Measurements from ENCODE around the gene KCNQ5. TPM values are rescaled to one million over a fixed set of nuclear protein-coding genes. Genes with fewer than 3 reads are reported as not detected.

Gene KCNQ5
- total and polyA plus RNA-seq, 2 of the 8 experiments (the other 6 are each of a cell fraction or from before 2014, with no cell fraction given) = 0.83 to 1.2 TPM

DNA sequence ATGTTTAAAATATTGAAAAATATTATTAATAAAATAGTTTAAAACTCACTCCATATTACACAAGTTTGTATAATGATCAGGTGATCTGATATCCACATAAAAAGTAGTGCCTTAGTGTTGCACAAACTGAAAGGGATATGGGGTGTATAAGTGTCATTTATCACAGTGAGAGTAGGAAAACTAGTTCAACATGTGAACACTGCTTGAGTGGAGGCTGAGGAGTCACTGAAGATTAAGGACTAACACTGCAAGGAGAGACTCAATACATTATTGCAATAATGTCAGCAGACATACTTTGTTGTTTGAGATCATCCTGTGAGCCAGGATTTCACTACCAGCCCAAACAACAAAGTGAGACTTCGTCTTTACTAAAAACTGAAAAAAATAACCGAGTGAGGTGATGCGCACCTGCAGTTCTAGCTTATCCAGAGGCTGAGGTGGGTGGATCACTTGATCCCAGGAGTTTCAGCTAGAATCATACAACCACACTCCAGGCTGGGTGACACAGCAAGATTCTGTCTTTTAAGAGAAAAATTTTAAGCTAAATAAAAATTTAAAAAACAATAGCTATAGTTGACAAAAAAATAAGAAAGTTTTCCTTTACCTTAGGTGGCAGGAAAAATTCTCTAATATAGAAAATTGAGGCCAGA lies 605.9 kb downstream of the KCNQ5 start (continued):
- TF ChIP-seq CBX5 (IDR thresholded peaks at IDR 0.05; ENCODE audit: low read depth, low read length) (no peak), SUZ12 (IDR thresholded peaks at IDR 0.05; ENCODE audit: low read length) (no peak), SP4 (IDR thresholded peaks at IDR 0.05; ENCODE audit: low read length) (no peak), BRCA1 (IDR thresholded peaks at IDR 0.05; ENCODE audit: low read depth, low read length) (no peak), EP300 (IDR thresholded peaks at IDR 0.05; ENCODE audit: borderline replicate concordance in 1 of 2, low read depth in 2 of 2, low read length in 2 of 2) (no peak), FOSL1 (IDR thresholded peaks at IDR 0.05; ENCODE audit: insufficient read depth, low read depth, low read length) (no peak)
- TF ChIP-seq, protein P1, sequence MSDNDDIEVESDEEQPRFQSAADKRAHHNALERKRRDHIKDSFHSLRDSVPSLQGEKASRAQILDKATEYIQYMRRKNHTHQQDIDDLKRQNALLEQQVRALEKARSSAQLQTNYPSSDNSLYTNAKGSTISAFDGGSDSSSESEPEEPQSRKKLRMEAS (IDR thresholded peaks at IDR 0.05) = no peak
- TF ChIP-seq, protein P2, sequence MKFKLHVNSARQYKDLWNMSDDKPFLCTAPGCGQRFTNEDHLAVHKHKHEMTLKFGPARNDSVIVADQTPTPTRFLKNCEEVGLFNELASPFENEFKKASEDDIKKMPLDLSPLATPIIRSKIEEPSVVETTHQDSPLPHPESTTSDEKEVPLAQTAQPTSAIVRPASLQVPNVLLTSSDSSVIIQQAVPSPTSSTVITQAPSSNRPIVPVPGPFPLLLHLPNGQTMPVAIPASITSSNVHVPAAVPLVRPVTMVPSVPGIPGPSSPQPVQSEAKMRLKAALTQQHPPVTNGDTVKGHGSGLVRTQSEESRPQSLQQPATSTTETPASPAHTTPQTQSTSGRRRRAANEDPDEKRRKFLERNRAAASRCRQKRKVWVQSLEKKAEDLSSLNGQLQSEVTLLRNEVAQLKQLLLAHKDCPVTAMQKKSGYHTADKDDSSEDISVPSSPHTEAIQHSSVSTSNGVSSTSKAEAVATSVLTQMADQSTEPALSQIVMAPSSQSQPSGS (IDR thresholded peaks at IDR 0.05; ENCODE audit: low read length) = no peak

Measured in H1 (cell line).